GM19328 (cell line): ENCODE results near the gene SPATA3.
"Not testable (repeated sequence)": the region's sequence is repeated elsewhere in the genome, so short reads cannot be mapped to it uniquely, and the experiment has no call there.

ENCODE experiments used
- ATAC-seq: cut with Tn5 transposase; IDR thresholded peaks from one replicate; pipeline ENCODE4 v1.9.1; 2021; ENCODE audit warnings: mild to moderate bottlenecking, moderate library complexity; ENCODE audit not compliant: unreplicated experiment

Gene SPATA3

DNA sequence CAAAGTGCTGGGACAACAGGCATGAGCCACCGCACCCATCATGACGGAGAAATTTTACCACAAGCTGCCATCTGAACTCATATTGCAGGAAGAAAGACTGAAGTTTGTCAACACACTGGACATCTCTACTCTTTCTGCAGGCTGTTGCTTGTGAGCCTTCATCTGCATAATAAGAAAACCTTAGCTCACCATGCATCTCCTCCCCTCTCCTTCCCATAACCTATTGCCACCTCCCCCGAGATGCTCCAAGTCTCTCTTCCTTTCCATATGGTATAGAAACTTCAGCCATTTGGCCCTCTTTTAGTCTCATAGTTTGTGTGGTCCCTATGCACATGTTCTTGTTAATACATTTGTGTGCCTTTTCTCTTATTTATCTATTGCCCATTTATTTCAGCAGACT is 22.3 kb downstream of the SPATA3 start:
- ATAC-seq = no peak

- not testable (repeated sequence) for ATAC-seq
These were observed 29.1 kb downstream of the SPATA3 start for GRCh38 chr2:231025059-231025458.

- no peak for ATAC-seq
These were observed 33.0 kb downstream of the SPATA3 start for GRCh38 chr2:231028889-231029288.

- ATAC-seq = no peak
These were observed 33.6 kb downstream of the SPATA3 start for GRCh38 chr2:231029563-231029962.

- no peak for ATAC-seq
These were observed 34.8 kb downstream of the SPATA3 start for GRCh38 chr2:231030725-231031124.

DNA sequence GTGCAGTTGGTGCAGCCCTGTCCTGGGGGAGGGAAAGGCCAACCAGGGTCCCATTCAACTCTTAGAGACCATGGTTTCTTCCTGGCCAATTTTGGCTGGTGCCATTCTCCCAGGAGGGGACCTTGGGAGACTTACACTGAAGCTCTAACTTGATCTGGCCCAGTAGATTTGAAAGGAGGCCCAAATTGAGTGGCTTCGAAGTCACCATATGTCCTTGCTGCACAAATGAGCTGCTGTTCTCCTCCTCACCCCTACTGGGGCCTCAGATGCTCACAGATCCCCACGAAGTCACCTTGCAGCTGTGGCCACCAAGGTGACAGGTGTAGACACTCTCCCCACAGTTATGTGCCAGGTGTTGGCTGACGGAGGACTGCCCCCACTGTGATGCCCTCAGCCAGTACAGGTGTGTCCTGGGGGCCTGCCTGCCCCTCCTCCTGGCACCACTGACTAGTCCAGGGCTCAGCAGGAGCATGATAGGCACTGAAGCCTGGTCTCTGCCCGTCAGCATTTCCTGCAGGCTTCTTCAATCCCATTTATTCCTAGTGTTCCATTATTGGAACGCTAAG is 36.7 kb downstream of the SPATA3 start:
- no peak for ATAC-seq

GRCh38 chr2:231033147-231034132 is 37.5 kb downstream of the SPATA3 start:
- ATAC-seq = no peak

GRCh38 chr2:231034291-231034882 is 38.5 kb downstream of the SPATA3 start:
- no peak for ATAC-seq

DNA sequence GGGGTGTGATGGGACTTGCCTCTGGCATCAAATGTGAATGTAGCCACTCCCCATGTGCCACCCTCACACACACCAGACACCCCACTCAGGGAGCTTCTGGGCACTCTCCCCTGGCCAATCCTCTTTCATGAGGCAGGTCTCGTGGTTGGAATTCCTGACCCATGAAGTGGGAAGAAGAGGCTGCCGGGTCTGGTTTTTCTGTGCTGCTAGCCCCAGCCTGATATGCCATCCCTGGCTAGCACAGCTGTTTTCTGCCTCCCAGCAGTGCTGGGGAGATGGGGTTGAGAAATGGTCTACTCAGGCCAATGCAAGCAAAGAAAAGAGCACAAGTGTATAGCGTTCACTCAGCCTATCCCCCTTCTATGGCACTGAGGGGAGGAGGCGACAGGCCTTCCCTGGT is 40.2 kb downstream of the SPATA3 start:
- ATAC-seq = no peak

DNA sequence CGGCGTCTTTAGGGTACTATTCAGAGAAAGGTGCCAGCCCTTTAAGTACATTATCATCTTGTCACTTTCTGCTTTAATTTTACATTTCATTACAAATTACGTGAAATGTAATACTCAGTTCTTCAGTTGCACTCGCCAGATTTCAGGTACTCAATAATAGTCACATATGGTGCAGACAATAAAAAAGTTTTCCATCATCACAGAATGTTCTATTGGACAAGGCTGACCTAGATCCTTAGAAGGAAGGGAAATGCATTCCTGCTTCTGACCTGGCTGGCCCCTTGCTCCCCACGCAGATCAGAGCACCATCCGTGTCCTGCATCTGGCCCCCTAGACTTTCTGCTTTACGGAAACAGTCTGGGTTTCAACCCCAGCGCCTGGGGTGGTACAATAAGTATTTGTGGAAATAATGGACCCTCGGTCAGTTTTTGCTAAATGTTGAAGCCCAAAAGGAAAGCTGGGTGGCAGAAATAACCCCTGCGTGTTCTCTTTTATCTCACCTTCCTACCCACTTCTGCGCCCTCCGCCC is 40.7 kb downstream of the SPATA3 start:
- ATAC-seq = no peak

DNA sequence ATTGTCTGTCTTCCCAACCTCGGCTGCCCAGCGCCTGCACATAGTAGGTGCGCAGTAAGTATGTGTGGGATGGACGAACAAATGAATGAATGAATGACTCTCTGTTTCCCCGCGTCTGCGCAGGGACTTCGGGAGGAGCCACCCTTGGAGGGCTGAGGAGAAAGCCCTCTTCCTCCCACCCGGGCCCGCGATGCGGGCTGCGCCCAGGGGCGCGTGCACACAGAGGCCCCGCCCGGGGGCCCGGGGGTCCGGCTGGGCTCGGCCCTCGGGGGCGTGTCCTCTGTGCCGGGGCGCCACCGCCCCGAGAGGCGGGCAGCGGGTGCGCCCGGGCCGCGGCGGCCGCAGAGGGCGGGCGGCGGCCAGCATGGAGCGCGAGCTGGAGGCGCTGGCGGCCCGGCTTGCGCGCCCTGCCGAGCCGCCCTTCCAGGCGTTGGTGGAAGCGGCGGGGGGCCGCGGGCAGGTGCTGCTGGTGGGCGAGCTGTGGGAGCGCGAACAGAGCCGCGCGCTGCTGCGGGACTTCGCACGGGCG is 41.3 kb downstream of the SPATA3 start, which contains the start of gene C2orf72:
Gene C2orf72 (plus strand): TSS at position 322 of the 529 bp plus-strand sequence. CDS start 43 bp downstream, at position 365.
- ATAC-seq = no peak

- no peak for ATAC-seq
These were observed 42.0 kb downstream of the SPATA3 start for GRCh38 chr2:231037731-231038482.

- no peak for ATAC-seq
These were observed 42.8 kb downstream of the SPATA3 start for GRCh38 chr2:231038483-231039293.

- no peak for ATAC-seq
These were observed 43.4 kb downstream of the SPATA3 start for GRCh38 chr2:231039294-231039664.

DNA sequence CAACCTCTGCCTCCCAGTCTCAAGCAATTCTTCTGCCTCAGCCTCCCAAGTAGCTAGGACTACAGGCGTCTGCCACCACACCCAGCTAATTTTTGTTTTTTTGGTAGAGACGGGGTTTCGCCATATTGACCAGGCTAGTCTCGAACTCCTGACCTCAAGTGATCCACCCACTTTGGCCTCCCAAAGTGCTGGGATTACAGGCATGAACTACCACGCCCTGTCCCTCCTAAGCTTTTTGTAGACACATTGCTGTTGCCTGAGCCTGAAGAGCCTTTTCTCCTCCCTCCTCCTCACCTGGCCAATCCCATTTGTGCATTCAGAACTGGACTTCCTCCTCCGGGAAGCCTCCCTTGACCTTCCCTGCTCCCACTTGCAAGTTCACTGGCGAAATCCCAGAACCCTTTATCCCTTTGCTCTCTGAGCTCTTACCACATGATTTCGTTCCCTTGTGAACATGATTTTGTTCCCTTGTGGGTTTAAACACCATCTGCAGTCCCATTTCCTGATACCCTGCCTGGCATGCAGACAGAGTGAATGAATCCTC is 44.0 kb downstream of the SPATA3 start:
- ATAC-seq = no peak

DNA sequence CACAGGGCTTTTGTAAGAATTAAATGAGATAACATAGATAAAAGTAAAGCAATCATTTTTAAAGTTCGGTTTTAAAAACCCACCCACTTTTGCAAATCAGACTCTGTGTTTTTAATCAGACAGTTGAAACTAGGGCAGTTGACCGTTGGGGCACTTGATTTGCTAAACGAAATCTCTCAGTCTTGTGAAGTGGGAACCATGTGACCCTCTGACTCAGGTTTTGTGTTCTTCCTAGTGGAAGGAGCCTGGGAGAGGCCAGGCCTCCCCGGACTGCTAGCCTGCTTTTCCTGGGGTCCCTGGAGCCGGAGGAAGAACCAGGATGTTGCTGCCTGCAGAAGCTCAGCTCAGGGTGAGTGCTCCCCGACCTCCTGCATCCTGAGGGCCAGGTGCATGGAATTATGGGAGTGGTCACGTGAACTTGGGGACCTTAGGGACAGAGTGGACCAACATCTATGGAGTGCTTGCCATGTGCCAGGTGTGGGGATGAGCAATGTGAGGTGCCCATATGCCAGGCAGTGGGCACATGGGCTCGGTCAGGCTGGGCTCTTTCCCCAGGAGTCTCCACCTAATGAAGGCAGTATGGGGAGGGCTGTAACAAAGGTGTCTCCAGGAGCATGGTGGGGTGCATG is 45.3 kb downstream of the SPATA3 start:
- ATAC-seq = no peak

- no peak for ATAC-seq
These were observed 47.9 kb downstream of the SPATA3 start for GRCh38 chr2:231043796-231044195.

- ATAC-seq = no peak
These were observed 51.0 kb downstream of the SPATA3 start for GRCh38 chr2:231046916-231047273.

DNA sequence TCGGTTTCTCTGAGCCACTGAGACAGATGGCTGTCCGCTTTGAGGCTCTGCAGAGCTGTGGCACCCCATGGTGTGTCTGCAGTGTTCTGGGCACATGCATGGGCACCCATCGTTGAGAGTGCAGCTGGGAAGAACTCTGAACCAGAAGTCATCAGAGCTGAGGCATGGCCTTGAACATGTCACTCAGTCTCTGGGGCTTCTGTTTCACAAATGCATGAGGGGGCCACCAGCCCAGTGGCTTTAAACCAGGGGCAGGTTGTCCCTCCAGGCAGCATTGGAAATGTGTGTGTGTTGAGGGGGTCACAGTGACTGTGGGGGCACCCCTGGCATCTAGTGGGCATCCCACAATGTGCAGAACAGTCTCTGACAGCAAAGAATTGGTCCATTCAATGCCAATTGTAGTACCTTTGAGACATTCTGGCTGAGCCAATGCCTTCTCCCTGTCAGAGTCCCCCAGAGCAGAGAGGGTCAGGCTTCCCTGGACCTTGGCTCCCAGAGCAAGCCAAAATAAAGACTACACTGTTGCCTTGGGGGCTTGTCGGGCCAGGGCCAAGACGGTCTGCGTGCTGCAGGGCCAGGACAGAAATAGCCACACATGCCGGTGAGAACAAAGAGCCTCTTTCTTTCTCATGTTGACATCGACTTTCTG is 51.5 kb downstream of the SPATA3 start:
- ATAC-seq = no peak
